HUDEP-2 (cell line): ENCODE data around the gene GPC6.
"Not testable (repeated sequence)": the region's sequence is repeated elsewhere in the genome, so short reads cannot be mapped to it uniquely, and the experiment has no call there.

Experiments
- DNase-seq, 76 experiments: peaks; one replicate each; lab custom pipeline; 2025; ENCODE audit not compliant: unreplicated experiment in 76 of 76; lab: John Stamatoyannopoulos, UW

The GPC6 gene

GRCh38 chr13:93420887-93421286 is 194.3 kb downstream of the GPC6 start:
- no peak for DNase-seq

- DNase-seq, result no peak
These were observed 196.5 kb downstream of the GPC6 start for GRCh38 chr13:93422980-93423543.

- no peak for DNase-seq
These were observed 198.8 kb downstream of the GPC6 start for GRCh38 chr13:93425411-93425810.

- no peak for DNase-seq
These were observed 203.8 kb downstream of the GPC6 start for GRCh38 chr13:93430381-93430780.

- no peak for DNase-seq
These were observed 209.0 kb downstream of the GPC6 start for GRCh38 chr13:93435651-93436050.

GRCh38 chr13:93437081-93437480 is 210.5 kb downstream of the GPC6 start:
- no peak for DNase-seq

- DNase-seq, result no peak
These were observed 219.6 kb downstream of the GPC6 start for GRCh38 chr13:93446238-93446637.

- no peak for DNase-seq
These were observed 223.6 kb downstream of the GPC6 start for GRCh38 chr13:93450191-93450621.

GRCh38 chr13:93450761-93451160 is 224.2 kb downstream of the GPC6 start:
- DNase-seq, result no peak

GRCh38 chr13:93454676-93455235 is 228.1 kb downstream of the GPC6 start:
- not testable (repeated sequence) for DNase-seq

- DNase-seq, result no peak
These were observed 229.3 kb downstream of the GPC6 start for GRCh38 chr13:93455861-93456260.

GRCh38 chr13:93460005-93460404 is 233.4 kb downstream of the GPC6 start:
- DNase-seq, result no peak

GRCh38 chr13:93462151-93462550 is 235.5 kb downstream of the GPC6 start:
- DNase-seq, result no peak

- DNase-seq, result no peak
These were observed 240.0 kb downstream of the GPC6 start for GRCh38 chr13:93466502-93467036.

GRCh38 chr13:93467175-93467574 is 240.6 kb downstream of the GPC6 start:
- DNase-seq, result no peak

GRCh38 chr13:93468433-93468832 is 241.8 kb downstream of the GPC6 start:
- no peak for DNase-seq

- DNase-seq, result no peak
These were observed 245.7 kb downstream of the GPC6 start for GRCh38 chr13:93472296-93472695.

GRCh38 chr13:93472814-93473296 is 246.2 kb downstream of the GPC6 start:
- no peak for DNase-seq

- DNase-seq, result no peak
These were observed 247.0 kb downstream of the GPC6 start for GRCh38 chr13:93473441-93474270.

- no peak for DNase-seq
These were observed 249.6 kb downstream of the GPC6 start for GRCh38 chr13:93476175-93476574.

GRCh38 chr13:93477238-93477637 is 250.6 kb downstream of the GPC6 start:
- no peak for DNase-seq
